GM23338 (cell line): Measurements from ENCODE around the gene PAEP.

Experiments
- CREB1 ChIP-seq: fragments of 250-450 bp; sonication (Bioruptor Pico); IDR thresholded peaks from 2 replicates; pipeline ENCODE4 v1.5.0; 2020; ENCODE audit warnings: low read depth, mild to moderate bottlenecking, moderate library complexity
- EZH2 ChIP-seq: fragments of 200-600 bp; sonication (generic); IDR thresholded peaks from one replicate; pipeline ENCODE4 v1.8.0; 2017; ENCODE audit warnings: antibody characterized with exemption, mild to moderate bottlenecking, low read depth; ENCODE audit not compliant: unreplicated experiment
- EZH2phosphoT487 ChIP-seq: fragments of 200-600 bp; sonication (generic); IDR thresholded peaks from one replicate; pipeline ENCODE4 v1.8.1; 2018; ENCODE audit warnings: antibody characterized with exemption; ENCODE audit not compliant: unreplicated experiment
- JUNB ChIP-seq: IDR thresholded peaks from one replicate; pipeline ENCODE4 v1.6.1; 2016; ENCODE audit warnings: antibody characterized with exemption; ENCODE audit not compliant: unreplicated experiment
- NANOG ChIP-seq: IDR thresholded peaks from 2 replicates; pipeline ENCODE4 v1.6.1; 2016; ENCODE audit warnings: antibody characterized with exemption, borderline replicate concordance
- POLR2AphosphoS5 ChIP-seq: IDR thresholded peaks from 2 replicates; pipeline ENCODE4 v1.6.1; 2016; ENCODE audit warnings: antibody characterized with exemption, low read depth
- STAT1 ChIP-seq: IDR thresholded peaks from one replicate; pipeline ENCODE4 v1.6.1; 2016; ENCODE audit warnings: antibody characterized with exemption; ENCODE audit not compliant: unreplicated experiment
- ZNF114 ChIP-seq: fragments of 250-450 bp; sonication (Bioruptor Pico); IDR thresholded peaks from 2 replicates; pipeline ENCODE4 v1.5.0; 2020; ENCODE audit warnings: mild to moderate bottlenecking, moderate library complexity
- ZNF331 ChIP-seq: fragments of 250-450 bp; sonication (Bioruptor Pico); IDR thresholded peaks from 2 replicates; pipeline ENCODE4 v1.5.0; 2020; ENCODE audit warnings: low read depth, mild to moderate bottlenecking, moderate library complexity
- TF ChIP-seq, protein P1 (sequence below), 2 experiments: fragments of 200-600 bp in 1 of 2; sonication (generic) in 1 of 2; conservative IDR thresholded peaks; 2 replicates each; pipeline versions ENCODE4 v1.5.1 to v1.6.1; 2016 to 2017; ENCODE audit warnings: antibody characterized with exemption in 2 of 2, low read depth in 2 of 2, mild to moderate bottlenecking in 2 of 2, moderate library complexity in 1 of 2
- TF ChIP-seq, protein P2 (sequence below): IDR thresholded peaks from one replicate; pipeline ENCODE4 v1.6.1; 2018; ENCODE audit warnings: antibody characterized with exemption; ENCODE audit not compliant: unreplicated experiment
- TF ChIP-seq, protein P3 (sequence below): IDR thresholded peaks from 2 replicates; pipeline ENCODE4 v1.6.1; 2016; ENCODE audit warnings: antibody characterized with exemption
- TF ChIP-seq, protein P4 (sequence below): fragments of 250-450 bp; sonication (Bioruptor Pico); IDR thresholded peaks from 2 replicates; pipeline ENCODE4 v1.5.0; 2020; ENCODE audit warnings: mild to moderate bottlenecking, moderate library complexity

DNA sequence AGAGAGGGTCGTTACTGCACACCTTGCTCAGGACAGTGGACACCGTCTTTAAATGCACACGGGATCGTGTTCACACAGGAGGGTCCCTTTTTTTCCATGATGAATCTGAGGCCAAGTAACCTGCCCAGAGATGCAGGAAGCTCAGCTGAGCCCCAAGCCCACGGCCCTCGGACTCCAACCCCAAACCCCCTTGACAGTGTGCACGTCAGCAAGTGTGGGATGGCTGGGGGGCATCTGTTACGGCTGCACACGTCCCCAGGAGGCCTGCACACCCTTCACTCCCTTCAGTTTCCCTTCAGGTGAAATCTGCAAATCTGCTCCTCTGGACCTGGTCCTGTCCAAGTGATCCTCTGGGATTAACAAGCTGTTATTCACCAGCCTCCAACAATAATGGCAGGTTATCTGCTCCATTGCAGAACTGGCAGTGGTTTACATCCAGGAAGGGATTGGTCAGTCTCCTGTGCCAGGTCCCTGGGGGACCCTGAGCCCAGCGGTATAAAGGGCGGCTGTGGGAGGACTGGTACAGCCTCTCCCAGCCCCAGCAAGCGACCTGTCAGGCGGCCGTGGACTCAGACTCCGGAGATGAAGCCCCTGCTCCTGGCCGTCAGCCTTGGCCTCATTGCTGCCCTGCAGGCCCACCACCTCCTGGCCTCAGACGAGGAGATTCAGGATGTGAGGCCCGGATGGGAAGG is 40.5 kb upstream of the PAEP start, which contains the start of gene LCN1:
- TF ChIP-seq EZH2phosphoT487, result no peak
- TF ChIP-seq EZH2, result no peak
- TF ChIP-seq, protein P1, sequence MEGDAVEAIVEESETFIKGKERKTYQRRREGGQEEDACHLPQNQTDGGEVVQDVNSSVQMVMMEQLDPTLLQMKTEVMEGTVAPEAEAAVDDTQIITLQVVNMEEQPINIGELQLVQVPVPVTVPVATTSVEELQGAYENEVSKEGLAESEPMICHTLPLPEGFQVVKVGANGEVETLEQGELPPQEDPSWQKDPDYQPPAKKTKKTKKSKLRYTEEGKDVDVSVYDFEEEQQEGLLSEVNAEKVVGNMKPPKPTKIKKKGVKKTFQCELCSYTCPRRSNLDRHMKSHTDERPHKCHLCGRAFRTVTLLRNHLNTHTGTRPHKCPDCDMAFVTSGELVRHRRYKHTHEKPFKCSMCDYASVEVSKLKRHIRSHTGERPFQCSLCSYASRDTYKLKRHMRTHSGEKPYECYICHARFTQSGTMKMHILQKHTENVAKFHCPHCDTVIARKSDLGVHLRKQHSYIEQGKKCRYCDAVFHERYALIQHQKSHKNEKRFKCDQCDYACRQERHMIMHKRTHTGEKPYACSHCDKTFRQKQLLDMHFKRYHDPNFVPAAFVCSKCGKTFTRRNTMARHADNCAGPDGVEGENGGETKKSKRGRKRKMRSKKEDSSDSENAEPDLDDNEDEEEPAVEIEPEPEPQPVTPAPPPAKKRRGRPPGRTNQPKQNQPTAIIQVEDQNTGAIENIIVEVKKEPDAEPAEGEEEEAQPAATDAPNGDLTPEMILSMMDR (conservative IDR thresholded peaks at IDR 0.05; ENCODE audit: low read depth in 2 of 2), result no peak
- no peak for TF ChIP-seq POLR2AphosphoS5
- no peak for TF ChIP-seq ZNF331 (CRISPR knock-in tag)
- TF ChIP-seq ZNF114 (CRISPR knock-in tag), result no peak
- TF ChIP-seq CREB1, result no peak
- TF ChIP-seq, protein P2, sequence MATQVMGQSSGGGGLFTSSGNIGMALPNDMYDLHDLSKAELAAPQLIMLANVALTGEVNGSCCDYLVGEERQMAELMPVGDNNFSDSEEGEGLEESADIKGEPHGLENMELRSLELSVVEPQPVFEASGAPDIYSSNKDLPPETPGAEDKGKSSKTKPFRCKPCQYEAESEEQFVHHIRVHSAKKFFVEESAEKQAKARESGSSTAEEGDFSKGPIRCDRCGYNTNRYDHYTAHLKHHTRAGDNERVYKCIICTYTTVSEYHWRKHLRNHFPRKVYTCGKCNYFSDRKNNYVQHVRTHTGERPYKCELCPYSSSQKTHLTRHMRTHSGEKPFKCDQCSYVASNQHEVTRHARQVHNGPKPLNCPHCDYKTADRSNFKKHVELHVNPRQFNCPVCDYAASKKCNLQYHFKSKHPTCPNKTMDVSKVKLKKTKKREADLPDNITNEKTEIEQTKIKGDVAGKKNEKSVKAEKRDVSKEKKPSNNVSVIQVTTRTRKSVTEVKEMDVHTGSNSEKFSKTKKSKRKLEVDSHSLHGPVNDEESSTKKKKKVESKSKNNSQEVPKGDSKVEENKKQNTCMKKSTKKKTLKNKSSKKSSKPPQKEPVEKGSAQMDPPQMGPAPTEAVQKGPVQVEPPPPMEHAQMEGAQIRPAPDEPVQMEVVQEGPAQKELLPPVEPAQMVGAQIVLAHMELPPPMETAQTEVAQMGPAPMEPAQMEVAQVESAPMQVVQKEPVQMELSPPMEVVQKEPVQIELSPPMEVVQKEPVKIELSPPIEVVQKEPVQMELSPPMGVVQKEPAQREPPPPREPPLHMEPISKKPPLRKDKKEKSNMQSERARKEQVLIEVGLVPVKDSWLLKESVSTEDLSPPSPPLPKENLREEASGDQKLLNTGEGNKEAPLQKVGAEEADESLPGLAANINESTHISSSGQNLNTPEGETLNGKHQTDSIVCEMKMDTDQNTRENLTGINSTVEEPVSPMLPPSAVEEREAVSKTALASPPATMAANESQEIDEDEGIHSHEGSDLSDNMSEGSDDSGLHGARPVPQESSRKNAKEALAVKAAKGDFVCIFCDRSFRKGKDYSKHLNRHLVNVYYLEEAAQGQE, result no peak
- TF ChIP-seq, protein P3, sequence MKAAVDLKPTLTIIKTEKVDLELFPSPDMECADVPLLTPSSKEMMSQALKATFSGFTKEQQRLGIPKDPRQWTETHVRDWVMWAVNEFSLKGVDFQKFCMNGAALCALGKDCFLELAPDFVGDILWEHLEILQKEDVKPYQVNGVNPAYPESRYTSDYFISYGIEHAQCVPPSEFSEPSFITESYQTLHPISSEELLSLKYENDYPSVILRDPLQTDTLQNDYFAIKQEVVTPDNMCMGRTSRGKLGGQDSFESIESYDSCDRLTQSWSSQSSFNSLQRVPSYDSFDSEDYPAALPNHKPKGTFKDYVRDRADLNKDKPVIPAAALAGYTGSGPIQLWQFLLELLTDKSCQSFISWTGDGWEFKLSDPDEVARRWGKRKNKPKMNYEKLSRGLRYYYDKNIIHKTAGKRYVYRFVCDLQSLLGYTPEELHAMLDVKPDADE, result no peak
- no peak for TF ChIP-seq JUNB
- TF ChIP-seq NANOG, result no peak
- no peak for TF ChIP-seq STAT1
- TF ChIP-seq, protein P4, sequence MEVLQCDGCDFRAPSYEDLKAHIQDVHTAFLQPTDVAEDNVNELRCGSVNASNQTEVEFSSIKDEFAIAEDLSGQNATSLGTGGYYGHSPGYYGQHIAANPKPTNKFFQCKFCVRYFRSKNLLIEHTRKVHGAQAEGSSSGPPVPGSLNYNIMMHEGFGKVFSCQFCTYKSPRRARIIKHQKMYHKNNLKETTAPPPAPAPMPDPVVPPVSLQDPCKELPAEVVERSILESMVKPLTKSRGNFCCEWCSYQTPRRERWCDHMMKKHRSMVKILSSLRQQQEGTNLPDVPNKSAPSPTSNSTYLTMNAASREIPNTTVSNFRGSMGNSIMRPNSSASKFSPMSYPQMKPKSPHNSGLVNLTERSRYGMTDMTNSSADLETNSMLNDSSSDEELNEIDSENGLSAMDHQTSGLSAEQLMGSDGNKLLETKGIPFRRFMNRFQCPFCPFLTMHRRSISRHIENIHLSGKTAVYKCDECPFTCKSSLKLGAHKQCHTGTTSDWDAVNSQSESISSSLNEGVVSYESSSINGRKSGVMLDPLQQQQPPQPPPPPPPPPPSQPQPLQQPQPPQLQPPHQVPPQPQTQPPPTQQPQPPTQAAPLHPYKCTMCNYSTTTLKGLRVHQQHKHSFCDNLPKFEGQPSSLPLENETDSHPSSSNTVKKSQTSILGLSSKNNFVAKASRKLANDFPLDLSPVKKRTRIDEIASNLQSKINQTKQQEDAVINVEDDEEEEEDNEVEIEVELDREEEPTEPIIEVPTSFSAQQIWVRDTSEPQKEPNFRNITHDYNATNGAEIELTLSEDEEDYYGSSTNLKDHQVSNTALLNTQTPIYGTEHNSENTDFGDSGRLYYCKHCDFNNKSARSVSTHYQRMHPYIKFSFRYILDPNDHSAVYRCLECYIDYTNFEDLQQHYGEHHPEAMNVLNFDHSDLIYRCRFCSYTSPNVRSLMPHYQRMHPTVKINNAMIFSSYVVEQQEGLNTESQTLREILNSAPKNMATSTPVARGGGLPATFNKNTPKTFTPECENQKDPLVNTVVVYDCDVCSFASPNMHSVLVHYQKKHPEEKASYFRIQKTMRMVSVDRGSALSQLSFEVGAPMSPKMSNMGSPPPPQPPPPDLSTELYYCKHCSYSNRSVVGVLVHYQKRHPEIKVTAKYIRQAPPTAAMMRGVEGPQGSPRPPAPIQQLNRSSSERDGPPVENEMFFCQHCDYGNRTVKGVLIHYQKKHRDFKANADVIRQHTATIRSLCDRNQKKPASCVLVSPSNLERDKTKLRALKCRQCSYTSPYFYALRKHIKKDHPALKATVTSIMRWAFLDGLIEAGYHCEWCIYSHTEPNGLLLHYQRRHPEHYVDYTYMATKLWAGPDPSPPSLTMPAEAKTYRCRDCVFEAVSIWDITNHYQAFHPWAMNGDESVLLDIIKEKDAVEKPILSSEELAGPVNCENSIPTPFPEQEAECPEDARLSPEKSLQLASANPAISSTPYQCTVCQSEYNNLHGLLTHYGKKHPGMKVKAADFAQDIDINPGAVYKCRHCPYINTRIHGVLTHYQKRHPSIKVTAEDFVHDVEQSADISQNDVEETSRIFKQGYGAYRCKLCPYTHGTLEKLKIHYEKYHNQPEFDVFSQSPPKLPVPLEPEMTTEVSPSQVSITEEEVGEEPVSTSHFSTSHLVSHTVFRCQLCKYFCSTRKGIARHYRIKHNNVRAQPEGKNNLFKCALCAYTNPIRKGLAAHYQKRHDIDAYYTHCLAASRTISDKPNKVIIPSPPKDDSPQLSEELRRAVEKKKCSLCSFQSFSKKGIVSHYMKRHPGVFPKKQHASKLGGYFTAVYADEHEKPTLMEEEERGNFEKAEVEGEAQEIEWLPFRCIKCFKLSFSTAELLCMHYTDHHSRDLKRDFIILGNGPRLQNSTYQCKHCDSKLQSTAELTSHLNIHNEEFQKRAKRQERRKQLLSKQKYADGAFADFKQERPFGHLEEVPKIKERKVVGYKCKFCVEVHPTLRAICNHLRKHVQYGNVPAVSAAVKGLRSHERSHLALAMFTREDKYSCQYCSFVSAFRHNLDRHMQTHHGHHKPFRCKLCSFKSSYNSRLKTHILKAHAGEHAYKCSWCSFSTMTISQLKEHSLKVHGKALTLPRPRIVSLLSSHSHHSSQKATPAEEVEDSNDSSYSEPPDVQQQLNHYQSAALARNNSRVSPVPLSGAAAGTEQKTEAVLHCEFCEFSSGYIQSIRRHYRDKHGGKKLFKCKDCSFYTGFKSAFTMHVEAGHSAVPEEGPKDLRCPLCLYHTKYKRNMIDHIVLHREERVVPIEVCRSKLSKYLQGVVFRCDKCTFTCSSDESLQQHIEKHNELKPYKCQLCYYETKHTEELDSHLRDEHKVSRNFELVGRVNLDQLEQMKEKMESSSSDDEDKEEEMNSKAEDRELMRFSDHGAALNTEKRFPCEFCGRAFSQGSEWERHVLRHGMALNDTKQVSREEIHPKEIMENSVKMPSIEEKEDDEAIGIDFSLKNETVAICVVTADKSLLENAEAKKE (CRISPR knock-in tag), result no peak
